ENCODE results near the gene PDE1C.

Gene PDE1C

DNA sequence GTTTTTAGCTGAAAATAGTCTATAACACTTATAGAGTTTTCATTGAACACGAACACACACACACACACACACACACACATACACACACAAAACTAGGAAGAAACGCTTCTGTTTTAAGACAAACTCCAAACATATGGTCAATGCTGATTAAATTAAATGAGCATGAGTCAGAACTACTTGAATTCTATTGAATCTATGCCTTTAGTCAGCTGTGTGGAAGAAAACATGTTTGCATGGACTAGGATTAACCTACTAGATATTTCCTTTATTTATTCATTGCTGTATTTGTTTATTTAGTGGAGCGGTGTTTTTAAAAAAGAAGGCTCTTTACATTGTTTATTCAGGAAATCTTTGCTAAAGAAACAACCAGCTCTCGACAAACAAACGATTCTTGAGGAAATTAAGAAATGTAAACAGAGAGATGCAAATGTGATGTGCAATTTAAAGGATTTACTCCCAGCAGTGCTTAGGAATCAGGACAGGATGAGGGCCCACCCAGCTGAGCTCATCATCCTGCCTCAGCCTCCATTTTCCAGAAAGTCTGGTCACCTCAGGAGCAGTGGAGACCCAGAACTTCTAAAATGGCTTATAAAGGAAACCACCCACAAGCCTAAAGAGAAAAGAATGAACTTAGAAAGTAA, 83.2 kb downstream of the PDE1C start:
- DNase-seq (ENCODE audit: low read depth), result no peak

DNA sequence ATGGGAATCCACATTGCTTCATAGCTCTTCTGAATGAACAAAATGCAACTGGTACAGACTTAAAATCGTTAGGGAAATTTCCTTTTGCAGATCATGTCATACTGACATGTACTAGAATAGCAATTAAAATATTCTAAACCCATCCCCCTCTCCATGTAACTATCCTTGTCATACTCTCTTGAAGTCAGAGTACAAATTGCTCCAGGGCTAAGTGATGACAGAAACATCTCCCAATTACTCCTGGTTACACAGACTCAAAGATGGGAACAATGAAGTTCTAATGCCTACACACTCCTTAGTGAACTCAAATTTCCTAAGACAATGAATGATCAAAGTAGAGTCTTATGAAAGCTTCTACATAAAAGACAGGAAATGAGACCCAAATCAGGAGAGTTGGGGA, 87.2 kb downstream of the PDE1C start:
- H3K4me3 ChIP-seq (ENCODE audit: low read depth, low read length), result no peak overlapping the region
- TF ChIP-seq, protein P1, sequence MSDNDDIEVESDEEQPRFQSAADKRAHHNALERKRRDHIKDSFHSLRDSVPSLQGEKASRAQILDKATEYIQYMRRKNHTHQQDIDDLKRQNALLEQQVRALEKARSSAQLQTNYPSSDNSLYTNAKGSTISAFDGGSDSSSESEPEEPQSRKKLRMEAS (IDR thresholded peaks at IDR 0.05; ENCODE audit: low read depth, low read length), result no peak
- TF ChIP-seq, protein P2, sequence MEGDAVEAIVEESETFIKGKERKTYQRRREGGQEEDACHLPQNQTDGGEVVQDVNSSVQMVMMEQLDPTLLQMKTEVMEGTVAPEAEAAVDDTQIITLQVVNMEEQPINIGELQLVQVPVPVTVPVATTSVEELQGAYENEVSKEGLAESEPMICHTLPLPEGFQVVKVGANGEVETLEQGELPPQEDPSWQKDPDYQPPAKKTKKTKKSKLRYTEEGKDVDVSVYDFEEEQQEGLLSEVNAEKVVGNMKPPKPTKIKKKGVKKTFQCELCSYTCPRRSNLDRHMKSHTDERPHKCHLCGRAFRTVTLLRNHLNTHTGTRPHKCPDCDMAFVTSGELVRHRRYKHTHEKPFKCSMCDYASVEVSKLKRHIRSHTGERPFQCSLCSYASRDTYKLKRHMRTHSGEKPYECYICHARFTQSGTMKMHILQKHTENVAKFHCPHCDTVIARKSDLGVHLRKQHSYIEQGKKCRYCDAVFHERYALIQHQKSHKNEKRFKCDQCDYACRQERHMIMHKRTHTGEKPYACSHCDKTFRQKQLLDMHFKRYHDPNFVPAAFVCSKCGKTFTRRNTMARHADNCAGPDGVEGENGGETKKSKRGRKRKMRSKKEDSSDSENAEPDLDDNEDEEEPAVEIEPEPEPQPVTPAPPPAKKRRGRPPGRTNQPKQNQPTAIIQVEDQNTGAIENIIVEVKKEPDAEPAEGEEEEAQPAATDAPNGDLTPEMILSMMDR (IDR thresholded peaks at IDR 0.05; ENCODE audit: low read depth, low read length), result no peak
- TF ChIP-seq POLR2A (IDR thresholded peaks at IDR 0.05; ENCODE audit: extremely low read depth, insufficient read length), result no peak
- TF ChIP-seq MYC (IDR thresholded peaks at IDR 0.05; ENCODE audit: low read depth, low read length), result no peak
- no peak for DNase-seq (ENCODE audit: low read depth)

More for the DNA sequence above, 83.2 kb downstream of the PDE1C start:
- TF ChIP-seq, protein P2 (IDR thresholded peaks at IDR 0.05; ENCODE audit: low read depth, low read length), result no peak
- TF ChIP-seq, protein P1 (IDR thresholded peaks at IDR 0.05; ENCODE audit: low read depth, low read length), result no peak
- TF ChIP-seq MYC (IDR thresholded peaks at IDR 0.05; ENCODE audit: low read depth, low read length) (no peak), POLR2A (IDR thresholded peaks at IDR 0.05; ENCODE audit: extremely low read depth, insufficient read length) (no peak)
- no peak overlapping the region for H3K4me3 ChIP-seq (ENCODE audit: low read depth, low read length)

- TF ChIP-seq MYC (IDR thresholded peaks at IDR 0.05; ENCODE audit: low read depth, low read length) (no peak), POLR2A (IDR thresholded peaks at IDR 0.05; ENCODE audit: extremely low read depth, insufficient read length) (no peak)
- TF ChIP-seq, protein P2 (IDR thresholded peaks at IDR 0.05; ENCODE audit: low read depth, low read length), result no peak
- TF ChIP-seq, protein P1 (IDR thresholded peaks at IDR 0.05; ENCODE audit: low read depth, low read length), result no peak
- H3K4me3 ChIP-seq (ENCODE audit: low read depth, low read length), result no peak overlapping the region
- no peak for DNase-seq (ENCODE audit: low read depth)
Observed at GRCh38 chr7:31981874-31982390, 88.3 kb downstream of the PDE1C start.

DNA sequence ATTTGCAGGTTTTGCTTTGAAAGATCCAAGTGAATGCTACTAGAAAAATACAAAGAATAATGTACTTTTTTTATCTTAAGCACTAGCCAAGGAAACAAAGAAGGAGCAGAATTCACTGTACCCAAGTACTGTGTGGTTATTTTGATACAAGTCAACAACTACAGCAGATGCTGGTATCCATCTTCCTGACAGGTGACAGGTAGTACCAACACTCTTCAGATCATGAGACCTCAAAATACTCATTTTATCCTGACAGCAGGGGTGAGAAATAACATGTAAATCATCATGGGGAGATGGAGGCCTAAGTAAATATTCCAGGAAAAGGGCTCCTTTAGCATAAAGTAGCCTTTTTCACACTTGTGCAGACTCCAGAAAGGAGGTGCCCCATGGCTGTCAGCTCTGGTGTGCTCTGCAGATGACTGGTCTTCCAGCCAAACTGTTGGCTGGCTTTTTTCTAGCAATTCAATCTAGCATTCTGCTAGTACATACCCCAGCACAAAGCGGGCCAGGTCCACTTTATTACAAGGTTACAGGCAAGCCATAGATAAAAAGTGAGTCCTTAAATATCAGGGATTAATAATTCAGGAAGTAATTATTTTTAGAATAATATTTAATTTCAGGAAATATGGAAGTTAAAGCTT, 90.4 kb downstream of the PDE1C start:
- DNase-seq (ENCODE audit: low read depth), result no peak
- H3K4me3 ChIP-seq (ENCODE audit: low read depth, low read length), result no peak overlapping the region
- TF ChIP-seq, protein P2 (IDR thresholded peaks at IDR 0.05; ENCODE audit: low read depth, low read length), result no peak
- no peak for TF ChIP-seq MYC (IDR thresholded peaks at IDR 0.05; ENCODE audit: low read depth, low read length)
- TF ChIP-seq, protein P1 (IDR thresholded peaks at IDR 0.05; ENCODE audit: low read depth, low read length), result no peak
- TF ChIP-seq POLR2A (IDR thresholded peaks at IDR 0.05; ENCODE audit: extremely low read depth, insufficient read length), result no peak

GRCh38 chr7:31975546-31975945, 94.7 kb downstream of the PDE1C start:
- TF ChIP-seq, protein P1 (IDR thresholded peaks at IDR 0.05; ENCODE audit: low read depth, low read length), result no peak
- no peak for TF ChIP-seq MYC (IDR thresholded peaks at IDR 0.05; ENCODE audit: low read depth, low read length)
- no peak for TF ChIP-seq POLR2A (IDR thresholded peaks at IDR 0.05; ENCODE audit: extremely low read depth, insufficient read length)
- TF ChIP-seq, protein P2 (IDR thresholded peaks at IDR 0.05; ENCODE audit: low read depth, low read length), result no peak
- DNase-seq (ENCODE audit: low read depth), result no peak
- H3K4me3 ChIP-seq (ENCODE audit: low read depth, low read length), result no peak overlapping the region

Measured in NB4 (cell line).